ENCODE measurements around the gene PRPF6. TPM values are rescaled to one million over a fixed set of nuclear protein-coding genes. Genes with fewer than 3 reads are reported as not detected.

The PRPF6 gene
- total and polyA plus RNA-seq, 2 donors (not counting 3 experiments of a cell fraction or from before 2014, with no cell fraction given): 35.3 to 67.4 TPM

DNA sequence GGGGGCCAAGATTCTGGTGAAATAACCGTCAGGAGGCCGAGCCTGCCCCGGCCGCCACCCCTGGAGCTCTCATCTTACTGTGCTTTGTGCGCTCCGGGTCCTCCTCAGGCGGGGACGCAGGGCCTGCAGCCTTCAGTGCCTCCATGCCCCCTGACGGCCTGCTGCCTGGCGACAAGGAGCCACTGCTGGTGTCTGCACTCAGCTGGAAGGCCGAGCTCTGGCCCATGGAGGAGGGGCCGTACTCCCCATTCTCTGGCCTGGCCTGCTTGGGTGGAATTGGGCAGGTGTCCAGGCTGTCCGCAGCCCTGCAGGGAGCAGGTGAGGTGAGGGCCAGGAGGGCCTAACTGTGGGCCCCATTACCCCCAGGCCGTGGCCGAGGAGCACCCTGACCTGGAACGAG is 16.5 kb upstream of the PRPF6 start:
- no peak for DNase-seq (ENCODE audit: low read depth, low spot score)
- Histone ChIP-seq H3K9me3 (replicated peaks; ENCODE audit: control insufficient read depth, insufficient read depth, low read length) (no peaks in the 10 kb centered on the region), H3K4me3 (replicated peaks in 1 of 3; ENCODE audit: insufficient read depth in 1 of 3, low read depth in 1 of 3, low read length in 3 of 3) (no peak overlapping the region), H3K27me3 (ENCODE audit: control insufficient read depth in 2 of 2, insufficient read depth in 2 of 2, low read length in 2 of 2) (no peaks in the 10 kb centered on the region), H4K20me1 (replicated peaks; ENCODE audit: control insufficient read depth, extremely low read depth, insufficient read depth, low read length) (no peaks in the 10 kb centered on the region), H3K27ac (ENCODE audit: insufficient read depth, low read depth, low read length) (no peak overlapping the region), H3K9me1 (replicated peaks; ENCODE audit: control insufficient read depth, extremely low read depth, insufficient read depth, low read length) (no peaks in the 10 kb centered on the region), H2AFZ (ENCODE audit: low read depth, low read length) (no peak overlapping the region), H3K9ac (replicated peaks; ENCODE audit: extremely low read depth, insufficient read depth, low read length) (no peak overlapping the region), H3K4me2 (ENCODE audit: insufficient read depth, low read length) (no peak overlapping the region), H3K79me2 (ENCODE audit: control insufficient read depth, insufficient read depth, low read length) (peaks cover 7% of the 10 kb centered on the region), H3K4me1 (ENCODE audit: control insufficient read depth, extremely low read depth, insufficient read depth, low read length) (peaks cover 5% of the 10 kb centered on the region), H3K36me3 (ENCODE audit: control insufficient read depth in 2 of 2, extremely low read depth in 1 of 2, insufficient read depth in 2 of 2, low read length in 2 of 2) (peaks cover 12 to 50% of the 10 kb centered on the region in 2 experiments)
- BruUV-seq (replicated peaks): no TSS peak
- CTCF ChIA-PET: interaction anchor here (0.8 kb wide), 1 partner anchor 10 kb away, joined by 3 read pairs; no protein-coding TSS in a partner anchor
- FAIRE-seq: no peak
- dilution Hi-C loops (cut with MboI; ENCODE audit: extremely low pct_ligation_motif_present, low sequenced_read_pairs): no loop called here
- intact Hi-C loops (cut with micrococcal nuclease): no loop called here
- POLR2A ChIA-PET: no interaction called here
- TF ChIP-seq CTCF (IDR thresholded peaks at IDR 0.05; ENCODE audit: extremely low read depth in 1 of 2, insufficient read depth in 1 of 2, low read depth in 1 of 2, low read length in 2 of 2) (no peak), EZH2 (IDR thresholded peaks at IDR 0.05; ENCODE audit: borderline replicate concordance, low read depth, low read length, severe bottlenecking) (no peak), JUN (IDR thresholded peaks at IDR 0.05; ENCODE audit: borderline replicate concordance, insufficient read depth, insufficient read length, low read depth) (no peak), POLR2A (IDR thresholded peaks at IDR 0.05; ENCODE audit: low read depth, low read length) (no peak), POLR2AphosphoS5 (IDR thresholded peaks at IDR 0.05; ENCODE audit: insufficient read depth, low read depth, low read length) (no peak), MYC (IDR thresholded peaks at IDR 0.05; ENCODE audit: low read depth, low read length) (no peak), GATA2 (IDR thresholded peaks at IDR 0.05; ENCODE audit: insufficient read depth, insufficient read length, low read depth, low read length) (no peak), FOS (IDR thresholded peaks at IDR 0.05; ENCODE audit: borderline replicate concordance, insufficient read depth, low read length) (no peak)
- TF ChIP-seq, protein P1, sequence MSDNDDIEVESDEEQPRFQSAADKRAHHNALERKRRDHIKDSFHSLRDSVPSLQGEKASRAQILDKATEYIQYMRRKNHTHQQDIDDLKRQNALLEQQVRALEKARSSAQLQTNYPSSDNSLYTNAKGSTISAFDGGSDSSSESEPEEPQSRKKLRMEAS (IDR thresholded peaks at IDR 0.05; ENCODE audit: insufficient read depth, insufficient read length): no peak
